Measurements from ENCODE around the gene CSDE1. TPM values are rescaled to one million over a fixed set of nuclear protein-coding genes. Genes with fewer than 3 reads are reported as not detected.

The CSDE1 gene
- total RNA-seq, 4 donors from 2014 or later = 380 to 742 (median 660) TPM

DNA sequence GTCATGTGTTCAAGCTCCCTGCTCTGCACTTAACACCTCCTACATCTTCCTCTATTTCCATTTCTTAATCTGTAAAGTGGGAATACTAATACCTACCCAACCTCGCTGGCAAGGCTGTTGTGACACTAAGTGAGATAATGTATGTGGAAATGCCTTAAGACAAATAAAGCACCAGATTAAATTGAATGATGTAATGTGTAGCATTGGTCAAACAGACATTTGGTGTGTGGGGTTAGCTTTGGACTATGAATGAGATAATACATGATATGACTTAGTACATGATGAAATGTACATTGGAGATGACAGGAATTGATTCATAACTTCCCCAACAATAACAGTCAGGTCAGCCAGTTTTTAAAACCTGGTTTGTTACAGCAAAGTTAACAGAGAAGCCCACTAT is 67.6 kb downstream of the CSDE1 start:
- DNase-seq (ENCODE audit: low spot score in 2 of 2) = no peak
- WGBS = 82% methylated on average over 1 of the region's 1 CpG
- no peak overlapping the region for H3K27ac ChIP-seq
- H3K4me1 ChIP-seq = no peaks in the 10 kb centered on the region
- peaks cover 12% of the 10 kb centered on the region for H3K27me3 ChIP-seq
- no peak for TF ChIP-seq POLR2A (IDR thresholded peaks at IDR 0.05)
- no peak for TF ChIP-seq POLR2AphosphoS5 (IDR thresholded peaks at IDR 0.05)
- TF ChIP-seq, protein P1, sequence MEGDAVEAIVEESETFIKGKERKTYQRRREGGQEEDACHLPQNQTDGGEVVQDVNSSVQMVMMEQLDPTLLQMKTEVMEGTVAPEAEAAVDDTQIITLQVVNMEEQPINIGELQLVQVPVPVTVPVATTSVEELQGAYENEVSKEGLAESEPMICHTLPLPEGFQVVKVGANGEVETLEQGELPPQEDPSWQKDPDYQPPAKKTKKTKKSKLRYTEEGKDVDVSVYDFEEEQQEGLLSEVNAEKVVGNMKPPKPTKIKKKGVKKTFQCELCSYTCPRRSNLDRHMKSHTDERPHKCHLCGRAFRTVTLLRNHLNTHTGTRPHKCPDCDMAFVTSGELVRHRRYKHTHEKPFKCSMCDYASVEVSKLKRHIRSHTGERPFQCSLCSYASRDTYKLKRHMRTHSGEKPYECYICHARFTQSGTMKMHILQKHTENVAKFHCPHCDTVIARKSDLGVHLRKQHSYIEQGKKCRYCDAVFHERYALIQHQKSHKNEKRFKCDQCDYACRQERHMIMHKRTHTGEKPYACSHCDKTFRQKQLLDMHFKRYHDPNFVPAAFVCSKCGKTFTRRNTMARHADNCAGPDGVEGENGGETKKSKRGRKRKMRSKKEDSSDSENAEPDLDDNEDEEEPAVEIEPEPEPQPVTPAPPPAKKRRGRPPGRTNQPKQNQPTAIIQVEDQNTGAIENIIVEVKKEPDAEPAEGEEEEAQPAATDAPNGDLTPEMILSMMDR (IDR thresholded peaks at IDR 0.05) = no peak
- no peak for TF ChIP-seq EP300 (IDR thresholded peaks at IDR 0.05)
- H3K9me3 ChIP-seq = no peaks in the 10 kb centered on the region
- no peaks in the 10 kb centered on the region for H3K36me3 ChIP-seq
- H3K4me3 ChIP-seq = no peak overlapping the region

DNA sequence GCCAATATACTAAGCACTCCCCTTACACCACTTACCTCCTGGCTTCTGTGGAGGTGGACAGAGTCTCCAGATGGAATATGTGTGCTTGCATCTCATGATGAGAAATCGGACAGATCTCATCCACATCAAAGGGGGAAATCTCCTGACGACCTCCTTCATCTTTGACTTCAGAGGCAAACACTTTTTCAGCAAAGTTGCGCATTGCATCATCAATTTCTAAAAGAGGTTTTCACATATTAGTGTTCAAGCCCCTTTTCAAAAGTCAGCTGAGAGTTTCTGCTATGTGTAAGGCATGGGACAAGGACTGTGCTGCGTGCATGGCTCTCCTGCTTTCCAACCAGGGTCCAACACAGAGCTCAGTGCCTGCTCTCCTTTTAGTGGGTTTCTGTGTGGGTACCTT is 69.3 kb downstream of the CSDE1 start:
- DNase-seq (ENCODE audit: low spot score in 2 of 2) = no peak
- Histone ChIP-seq H3K27me3 (peaks cover 12% of the 10 kb centered on the region), H3K27ac (no peak overlapping the region), H3K4me1 (no peaks in the 10 kb centered on the region), H3K36me3 (no peaks in the 10 kb centered on the region), H3K9me3 (no peaks in the 10 kb centered on the region), H3K4me3 (no peak overlapping the region)
- TF ChIP-seq POLR2AphosphoS5 (IDR thresholded peaks at IDR 0.05) (no peak), EP300 (IDR thresholded peaks at IDR 0.05) (no peak)
- TF ChIP-seq, protein P1 (IDR thresholded peaks at IDR 0.05) = no peak
- WGBS = 86% methylated on average over 4 of the region's 4 CpGs

DNA sequence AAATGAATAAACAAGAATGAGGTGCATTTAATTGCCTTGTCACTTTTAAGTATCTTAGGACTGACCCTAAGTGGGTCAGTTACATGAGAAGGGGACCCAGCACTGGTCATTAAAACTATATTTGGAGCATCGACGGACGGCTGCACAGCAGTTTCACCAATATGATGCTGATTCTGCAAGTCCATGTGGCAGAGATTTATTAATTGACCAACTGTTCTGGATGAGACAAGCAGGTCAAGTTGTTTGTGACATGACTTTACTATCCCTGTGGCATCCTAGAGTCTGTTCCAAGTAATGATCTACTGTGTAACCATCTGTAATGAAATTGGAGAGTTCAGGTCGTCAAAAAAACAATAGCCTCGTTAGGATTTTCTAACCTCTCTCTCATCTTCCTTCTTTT is 71.9 kb downstream of the CSDE1 start:
- 83% methylated on average over 5 of the region's 5 CpGs for WGBS
- Histone ChIP-seq H3K9me3 (no peaks in the 10 kb centered on the region), H3K27ac (no peak overlapping the region), H3K4me3 (no peak overlapping the region), H3K27me3 (peaks cover 12% of the 10 kb centered on the region), H3K36me3 (no peaks in the 10 kb centered on the region), H3K4me1 (no peaks in the 10 kb centered on the region)
- DNase-seq (ENCODE audit: low spot score in 2 of 2) = no peak
- TF ChIP-seq POLR2AphosphoS5 (IDR thresholded peaks at IDR 0.05) = no peak
- TF ChIP-seq, protein P1 (IDR thresholded peaks at IDR 0.05) = no peak
- no peak for TF ChIP-seq EP300 (IDR thresholded peaks at IDR 0.05)
- TF ChIP-seq POLR2A (IDR thresholded peaks at IDR 0.05) = no peak

DNA sequence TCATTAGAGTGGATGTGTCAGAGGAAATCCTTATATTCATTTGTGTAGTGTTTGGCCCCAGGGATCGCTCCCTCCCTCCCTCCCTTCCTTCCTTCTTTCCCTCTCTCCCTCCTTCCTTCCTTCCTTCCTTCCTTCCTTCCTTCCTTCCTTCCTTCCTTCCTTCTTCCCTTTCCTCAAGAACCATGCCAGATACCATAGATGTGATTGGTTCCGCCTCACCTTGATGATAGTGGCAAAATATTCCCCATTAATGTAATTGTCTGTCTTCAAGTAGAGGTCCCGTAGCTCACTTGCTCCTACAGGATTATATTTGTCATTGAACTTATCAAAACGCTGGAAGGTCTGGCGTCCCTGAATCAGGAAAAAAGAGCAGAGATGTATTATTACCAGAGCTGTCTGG is 80.1 kb downstream of the CSDE1 start:
- Histone ChIP-seq H3K4me3 (no peak overlapping the region), H3K4me1 (no peaks in the 10 kb centered on the region), H3K27me3 (no peaks in the 10 kb centered on the region), H3K36me3 (no peaks in the 10 kb centered on the region), H3K27ac (no peak overlapping the region), H3K9me3 (no peaks in the 10 kb centered on the region)
- no peak for DNase-seq (ENCODE audit: low spot score in 2 of 2)
- 85% methylated on average over 5 of the region's 5 CpGs for whole genome bisulfite sequencing
- TF ChIP-seq, protein P1 (IDR thresholded peaks at IDR 0.05) = no peak
- no peak for TF ChIP-seq POLR2A (IDR thresholded peaks at IDR 0.05)
- TF ChIP-seq POLR2AphosphoS5 (IDR thresholded peaks at IDR 0.05) = no peak
- no peak for TF ChIP-seq EP300 (IDR thresholded peaks at IDR 0.05)

DNA sequence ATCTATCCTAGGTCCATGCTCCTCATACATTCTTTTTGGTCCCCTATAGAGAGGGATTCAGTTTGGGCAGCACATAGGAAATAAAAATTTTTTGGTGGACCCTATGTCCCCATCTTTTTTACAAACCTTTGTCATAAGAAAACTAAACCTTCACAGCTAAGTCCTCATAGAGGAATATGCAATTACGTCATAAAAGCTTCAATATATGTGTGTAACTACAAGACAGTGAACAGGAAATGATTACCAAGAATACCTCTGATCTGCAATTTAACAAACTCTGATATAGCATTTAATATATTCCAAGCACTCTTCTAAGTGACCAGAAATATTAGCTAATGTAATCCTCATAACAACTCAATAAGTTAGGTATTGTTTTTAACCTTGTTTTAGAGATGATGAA is 81.7 kb downstream of the CSDE1 start:
- no peak for TF ChIP-seq EP300 (IDR thresholded peaks at IDR 0.05)
- no peak for TF ChIP-seq POLR2A (IDR thresholded peaks at IDR 0.05)
- TF ChIP-seq, protein P1 (IDR thresholded peaks at IDR 0.05) = no peak
- no peak for TF ChIP-seq POLR2AphosphoS5 (IDR thresholded peaks at IDR 0.05)
- no peak overlapping the region for H3K4me3 ChIP-seq
- no peaks in the 10 kb centered on the region for H3K27me3 ChIP-seq
- 91% methylated on average over 1 of the region's 1 CpG for WGBS
- H3K9me3 ChIP-seq = no peaks in the 10 kb centered on the region
- no peaks in the 10 kb centered on the region for H3K36me3 ChIP-seq
- peaks cover 5% of the 10 kb centered on the region for H3K4me1 ChIP-seq
- DNase-seq (ENCODE audit: low spot score in 2 of 2) = no peak
- H3K27ac ChIP-seq = no peak overlapping the region
